Astrocyte (in vitro differentiated cells and primary cell): ENCODE results near the gene ANKRD11. TPM values are rescaled to one million over a fixed set of nuclear protein-coding genes. Genes with fewer than 3 reads are reported as not detected.

Source experiments
- DNase-seq: peaks from one replicate; pipeline ENCODE4 v3.0.0-alpha.2; 2010; ENCODE audit warnings: low read depth
- FAIRE-seq: peaks from 2 replicates; lab custom pipeline; 2011; peaks lifted over from hg19 to GRCh38; lab: Jason Lieb, UNC
- H2AFZ ChIP-seq: 2 replicates; pipeline ENCODE4 v1.6.0; 2012; ENCODE audit warnings: low read depth, low read length, inconsistent platforms
- H3K27ac ChIP-seq: 2 replicates; pipeline ENCODE4 v1.5.1; 2011; ENCODE audit warnings: low read depth, low read length, inconsistent platforms
- H3K27me3 ChIP-seq: 2 replicates; pipeline ENCODE4 v1.6.0; 2011; ENCODE audit warnings: low read length, inconsistent platforms; ENCODE audit not compliant: insufficient read depth
- H3K36me3 ChIP-seq: 2 replicates; pipeline ENCODE4 v1.5.1; 2011; ENCODE audit warnings: low read length, inconsistent platforms; ENCODE audit not compliant: insufficient read depth
- H3K4me1 ChIP-seq: 2 replicates; pipeline ENCODE4 v1.5.1; 2011; ENCODE audit warnings: low read length, inconsistent platforms; ENCODE audit not compliant: insufficient read depth
- H3K4me2 ChIP-seq: 2 replicates; pipeline ENCODE4 v1.6.0; 2012; ENCODE audit warnings: low read length, inconsistent platforms
- H3K4me3 ChIP-seq: 2 replicates; pipeline ENCODE4 v1.5.1; 2011; ENCODE audit warnings: low read depth, mild to moderate bottlenecking, low read length, inconsistent platforms; ENCODE audit not compliant: insufficient read depth
- H3K79me2 ChIP-seq: 2 replicates; pipeline ENCODE4 v1.6.0; 2012; ENCODE audit warnings: mild to moderate bottlenecking, low read length, inconsistent platforms; ENCODE audit not compliant: insufficient read depth
- H3K9ac ChIP-seq: 2 replicates; pipeline ENCODE4 v1.6.0; 2012; ENCODE audit warnings: mild to moderate bottlenecking, low read length, inconsistent platforms
- H3K9me3 ChIP-seq: 2 replicates; pipeline ENCODE4 v1.5.1; 2012; ENCODE audit warnings: low read depth, mild to moderate bottlenecking, low read length, inconsistent platforms; ENCODE audit not compliant: insufficient read depth
- H4K20me1 ChIP-seq: 2 replicates; pipeline ENCODE4 v1.6.0; 2012; ENCODE audit warnings: low read length, inconsistent platforms; ENCODE audit not compliant: insufficient read depth
- H3K27ac Mint-ChIP-seq: one replicate; pipeline ENCODE4 v1.8.0; 2021; ENCODE audit warnings: mild to moderate bottlenecking, mixed read lengths; ENCODE audit not compliant: unreplicated experiment
- H3K27me3 Mint-ChIP-seq: one replicate; pipeline ENCODE4 v1.8.0; 2021; ENCODE audit warnings: low read depth, mixed read lengths; ENCODE audit not compliant: unreplicated experiment
- H3K36me3 Mint-ChIP-seq: one replicate; pipeline ENCODE4 v1.8.0; 2021; ENCODE audit warnings: low read depth, mixed read lengths; ENCODE audit not compliant: unreplicated experiment
- H3K4me1 Mint-ChIP-seq: one replicate; pipeline ENCODE4 v1.8.0; 2021; ENCODE audit warnings: low read depth, mixed read lengths; ENCODE audit not compliant: unreplicated experiment
- H3K4me3 Mint-ChIP-seq: one replicate; pipeline ENCODE4 v1.8.0; 2021; ENCODE audit warnings: mild to moderate bottlenecking, moderate library complexity, mixed read lengths; ENCODE audit not compliant: unreplicated experiment
- H3K9me3 Mint-ChIP-seq: one replicate; pipeline ENCODE4 v1.8.0; 2021; ENCODE audit warnings: mild to moderate bottlenecking, mixed read lengths; ENCODE audit not compliant: unreplicated experiment
- EZH2 ChIP-seq: IDR thresholded peaks from 2 replicates; pipeline ENCODE4 v1.6.1; 2012; ENCODE audit warnings: mild to moderate bottlenecking, low read length, inconsistent platforms; ENCODE audit not compliant: insufficient read depth
- total RNA-seq: library from RNA; stranded (reverse); gene quantifications from 2 replicates; pipeline ENCODE4 v1.2.1, GENCODE V29; 2021
- TF ChIP-seq, protein P1 (sequence below): IDR thresholded peaks from 2 replicates; pipeline ENCODE4 v1.5.1; 2011; ENCODE audit warnings: low read depth, mild to moderate bottlenecking, inconsistent platforms, low read length, moderate library complexity; ENCODE audit not compliant: insufficient read depth

ANKRD11 gene
- total RNA-seq, 1 donor from 2014 or later = 213 TPM

- H3K4me1 ChIP-seq = peaks cover 21% of the 10 kb centered on the region
- Mint-ChIP-seq H3K27me3 (no peaks in the 10 kb centered on the region), H3K36me3 (peaks cover 10% of the 10 kb centered on the region), H3K4me1 (peaks cover 56% of the 10 kb centered on the region), H3K9me3 (peaks cover 2% of the 10 kb centered on the region), H3K27ac (no peak overlapping the region), H3K4me3 (no peak overlapping the region)
- H3K9ac ChIP-seq = no peak overlapping the region
- H2AFZ ChIP-seq = no peak overlapping the region
- H3K36me3 ChIP-seq = no peaks in the 10 kb centered on the region
- no peak for DNase-seq
- no peaks in the 10 kb centered on the region for H3K9me3 ChIP-seq
- TF ChIP-seq EZH2 = no peak
- TF ChIP-seq, protein P1, sequence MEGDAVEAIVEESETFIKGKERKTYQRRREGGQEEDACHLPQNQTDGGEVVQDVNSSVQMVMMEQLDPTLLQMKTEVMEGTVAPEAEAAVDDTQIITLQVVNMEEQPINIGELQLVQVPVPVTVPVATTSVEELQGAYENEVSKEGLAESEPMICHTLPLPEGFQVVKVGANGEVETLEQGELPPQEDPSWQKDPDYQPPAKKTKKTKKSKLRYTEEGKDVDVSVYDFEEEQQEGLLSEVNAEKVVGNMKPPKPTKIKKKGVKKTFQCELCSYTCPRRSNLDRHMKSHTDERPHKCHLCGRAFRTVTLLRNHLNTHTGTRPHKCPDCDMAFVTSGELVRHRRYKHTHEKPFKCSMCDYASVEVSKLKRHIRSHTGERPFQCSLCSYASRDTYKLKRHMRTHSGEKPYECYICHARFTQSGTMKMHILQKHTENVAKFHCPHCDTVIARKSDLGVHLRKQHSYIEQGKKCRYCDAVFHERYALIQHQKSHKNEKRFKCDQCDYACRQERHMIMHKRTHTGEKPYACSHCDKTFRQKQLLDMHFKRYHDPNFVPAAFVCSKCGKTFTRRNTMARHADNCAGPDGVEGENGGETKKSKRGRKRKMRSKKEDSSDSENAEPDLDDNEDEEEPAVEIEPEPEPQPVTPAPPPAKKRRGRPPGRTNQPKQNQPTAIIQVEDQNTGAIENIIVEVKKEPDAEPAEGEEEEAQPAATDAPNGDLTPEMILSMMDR = no peak
- H3K27me3 ChIP-seq = no peaks in the 10 kb centered on the region
- no peak for FAIRE-seq
- no peak overlapping the region for H3K27ac ChIP-seq
- peaks cover 97% of the 10 kb centered on the region for H3K79me2 ChIP-seq
- peaks cover 96% of the 10 kb centered on the region for H4K20me1 ChIP-seq
- peak overlapping the region; percentile 29 for H3K4me2 ChIP-seq
- no peak overlapping the region for H3K4me3 ChIP-seq
These were observed 39.8 kb downstream of the ANKRD11 start for GRCh38 chr16:89450537-89450936.

GRCh38 chr16:89449726-89450335, 40.5 kb downstream of the ANKRD11 start:
- H3K4me2 ChIP-seq = peak overlapping the region; percentile 29
- TF ChIP-seq, protein P1 = no peak
- TF ChIP-seq EZH2 = no peak
- H3K27ac Mint-ChIP-seq = peak overlapping the region; percentile 12
- peaks cover 24% of the 10 kb centered on the region for H3K4me1 ChIP-seq
- peak; percentile 27 for DNase-seq
- no peaks in the 10 kb centered on the region for H3K9me3 ChIP-seq
- peaks cover 6% of the 10 kb centered on the region for H3K36me3 Mint-ChIP-seq
- H3K4me3 ChIP-seq = no peak overlapping the region
- peaks cover 59% of the 10 kb centered on the region for H3K4me1 Mint-ChIP-seq
- H3K9ac ChIP-seq = no peak overlapping the region
- H4K20me1 ChIP-seq = peaks cover 97% of the 10 kb centered on the region
- peaks cover 97% of the 10 kb centered on the region for H3K79me2 ChIP-seq
- peak overlapping the region; percentile 18 for H3K27ac ChIP-seq
- peaks cover 2% of the 10 kb centered on the region for H3K9me3 Mint-ChIP-seq
- H3K4me3 Mint-ChIP-seq = no peak overlapping the region
- no peak overlapping the region for H2AFZ ChIP-seq
- no peaks in the 10 kb centered on the region for H3K27me3 ChIP-seq
- H3K36me3 ChIP-seq = no peaks in the 10 kb centered on the region
- FAIRE-seq = no peak
- H3K27me3 Mint-ChIP-seq = no peaks in the 10 kb centered on the region

DNA sequence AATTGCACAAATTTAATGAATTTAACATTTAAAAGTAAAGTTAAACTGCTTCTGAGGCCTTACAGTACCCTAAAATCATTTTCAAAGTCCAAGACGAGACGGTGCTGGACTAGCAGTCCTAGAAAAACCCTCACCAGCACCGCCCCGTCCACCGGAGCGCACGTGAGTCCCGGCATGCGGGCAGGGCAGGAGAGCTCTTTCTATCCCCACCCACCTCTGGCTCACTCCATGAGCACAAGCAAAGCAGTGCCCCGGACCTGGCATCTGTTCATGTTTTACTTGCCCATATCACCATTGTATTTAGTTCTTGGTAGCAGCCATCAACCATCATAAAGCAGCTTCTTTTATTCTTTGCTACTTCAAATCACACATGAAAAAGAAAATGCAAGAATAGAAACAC, 41.7 kb downstream of the ANKRD11 start:
- Mint-ChIP-seq H3K4me3 (no peak overlapping the region), H3K27me3 (no peaks in the 10 kb centered on the region), H3K27ac (no peak overlapping the region), H3K4me1 (peaks cover 64% of the 10 kb centered on the region), H3K36me3 (peaks cover 4% of the 10 kb centered on the region), H3K9me3 (peaks cover 2% of the 10 kb centered on the region)
- H3K9ac ChIP-seq = no peak overlapping the region
- H3K27ac ChIP-seq = no peak overlapping the region
- peaks cover 100% of the 10 kb centered on the region for H3K79me2 ChIP-seq
- H3K9me3 ChIP-seq = no peaks in the 10 kb centered on the region
- H3K27me3 ChIP-seq = no peaks in the 10 kb centered on the region
- peaks cover 21% of the 10 kb centered on the region for H3K4me1 ChIP-seq
- no peak overlapping the region for H3K4me3 ChIP-seq
- H3K4me2 ChIP-seq = no peak overlapping the region
- no peaks in the 10 kb centered on the region for H3K36me3 ChIP-seq
- H2AFZ ChIP-seq = no peak overlapping the region
- peaks cover 99% of the 10 kb centered on the region for H4K20me1 ChIP-seq
- TF ChIP-seq EZH2 = no peak
- TF ChIP-seq, protein P1 = no peak
- no peak for FAIRE-seq
- DNase-seq = no peak
